ENCODE data around the gene LPP. TPM values are rescaled to one million over a fixed set of nuclear protein-coding genes. Genes with fewer than 3 reads are reported as not detected.

LPP gene
- total RNA-seq, 4 donors from 2014 or later = 109 to 170 (median 132) TPM

DNA sequence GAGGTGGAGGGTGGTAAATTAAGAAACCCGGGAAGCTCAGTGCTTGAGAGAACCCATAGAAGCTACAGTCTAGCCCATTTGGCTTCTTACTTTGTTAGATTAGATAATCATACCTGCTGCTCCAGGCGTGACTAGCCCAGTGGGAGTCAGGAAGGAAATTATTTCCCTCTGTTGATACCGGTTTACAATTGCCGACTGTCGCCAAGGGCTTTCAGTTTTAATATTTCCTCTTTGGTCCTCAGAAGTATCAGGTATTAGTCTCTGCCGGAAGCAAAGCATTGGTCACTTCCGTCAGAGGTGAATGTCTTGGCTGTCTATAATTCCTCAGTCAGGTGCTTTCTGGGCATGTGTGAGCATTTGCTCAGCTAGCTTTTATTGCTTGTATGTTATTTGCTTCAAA is 75.2 kb downstream of the LPP start:
- no peak for TF ChIP-seq CTCF (IDR thresholded peaks at IDR 0.05)
- no peak for TF ChIP-seq POLR2A (IDR thresholded peaks at IDR 0.05)
- no peaks in the 10 kb centered on the region for H3K36me3 ChIP-seq
- no peak for DNase-seq
- no peak overlapping the region for H3K4me3 ChIP-seq
- H3K9me3 ChIP-seq = no peaks in the 10 kb centered on the region
- no peaks in the 10 kb centered on the region for H3K27me3 ChIP-seq
- H3K4me1 ChIP-seq = peaks cover 0 to 5% (median 0%) of the 10 kb centered on the region in 4 donors
- peak overlapping the region in 2 of 4 donors; percentile 25 to 60 for H3K27ac ChIP-seq

DNA sequence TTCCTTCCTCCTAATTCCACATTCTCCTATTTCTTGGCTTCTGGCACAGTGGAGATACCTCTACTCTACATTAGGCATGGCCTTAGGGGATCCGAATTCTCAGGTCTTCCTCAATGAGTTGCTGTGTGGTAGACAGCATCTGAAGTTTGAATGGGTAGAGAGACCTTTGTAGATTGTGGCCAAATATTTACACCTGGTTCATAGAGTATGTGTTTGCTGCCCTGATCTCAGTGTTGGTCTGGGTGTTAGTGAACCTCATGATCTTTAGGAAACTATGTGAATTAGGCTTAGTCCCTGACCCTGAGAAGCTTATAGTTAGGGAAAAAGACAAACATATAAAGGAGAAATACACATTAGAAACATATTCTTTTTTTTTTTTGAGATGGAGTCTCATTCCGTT is 75.8 kb downstream of the LPP start:
- H3K36me3 ChIP-seq = no peaks in the 10 kb centered on the region
- no peak for DNase-seq
- H3K4me1 ChIP-seq = peaks cover 0 to 9% (median 0%) of the 10 kb centered on the region in 4 donors
- peak overlapping the region in 2 of 4 donors; percentile 25 to 60 for H3K27ac ChIP-seq
- H3K27me3 ChIP-seq = no peaks in the 10 kb centered on the region
- TF ChIP-seq CTCF (IDR thresholded peaks at IDR 0.05) = no peak
- TF ChIP-seq POLR2A (IDR thresholded peaks at IDR 0.05) = no peak
- H3K9me3 ChIP-seq = no peaks in the 10 kb centered on the region
- no peak overlapping the region for H3K4me3 ChIP-seq

- H3K27me3 ChIP-seq = no peaks in the 10 kb centered on the region
- no peak overlapping the region for H3K4me3 ChIP-seq
- TF ChIP-seq CTCF (IDR thresholded peaks at IDR 0.05) = no peak
- TF ChIP-seq POLR2A (IDR thresholded peaks at IDR 0.05) = no peak
- H3K4me1 ChIP-seq = peaks cover 0 to 9% (median 0%) of the 10 kb centered on the region in 4 donors
- H3K36me3 ChIP-seq = no peaks in the 10 kb centered on the region
- no peak for DNase-seq
- H3K27ac ChIP-seq = peak overlapping the region in 1 of 4 donors; percentile 60
- H3K9me3 ChIP-seq = no peaks in the 10 kb centered on the region
Measured at GRCh38 chr3:188230962-188231361, 77.0 kb downstream of the LPP start.

DNA sequence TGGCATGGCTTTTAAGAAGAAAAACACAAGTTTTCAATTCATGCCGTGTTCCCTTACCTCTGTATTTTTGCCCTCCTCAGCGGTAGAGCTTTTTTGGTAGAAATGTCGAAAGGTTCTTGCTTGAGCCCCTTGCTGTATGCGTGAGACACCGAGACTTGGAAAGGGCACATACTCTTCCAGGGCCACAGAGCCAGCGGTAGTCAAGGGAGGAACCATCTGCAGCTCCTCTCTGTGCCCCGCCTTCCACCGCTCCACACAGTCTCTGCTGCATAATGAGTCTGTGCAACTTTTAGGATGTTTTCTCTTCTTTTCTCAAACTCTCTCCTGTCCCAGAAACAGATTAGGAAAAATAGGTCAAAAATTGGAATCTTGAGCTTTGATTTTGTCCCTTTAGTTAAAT is 77.5 kb downstream of the LPP start:
- Histone ChIP-seq H3K4me3 (no peak overlapping the region), H3K27ac (peak overlapping the region in 1 of 4 donors; percentile 60), H3K27me3 (no peaks in the 10 kb centered on the region), H3K4me1 (peaks cover 0 to 9% (median 0%) of the 10 kb centered on the region in 4 donors), H3K36me3 (no peaks in the 10 kb centered on the region), H3K9me3 (no peaks in the 10 kb centered on the region)
- TF ChIP-seq CTCF (IDR thresholded peaks at IDR 0.05) (no peak), POLR2A (IDR thresholded peaks at IDR 0.05) (no peak)
- DNase-seq = no peak

DNA sequence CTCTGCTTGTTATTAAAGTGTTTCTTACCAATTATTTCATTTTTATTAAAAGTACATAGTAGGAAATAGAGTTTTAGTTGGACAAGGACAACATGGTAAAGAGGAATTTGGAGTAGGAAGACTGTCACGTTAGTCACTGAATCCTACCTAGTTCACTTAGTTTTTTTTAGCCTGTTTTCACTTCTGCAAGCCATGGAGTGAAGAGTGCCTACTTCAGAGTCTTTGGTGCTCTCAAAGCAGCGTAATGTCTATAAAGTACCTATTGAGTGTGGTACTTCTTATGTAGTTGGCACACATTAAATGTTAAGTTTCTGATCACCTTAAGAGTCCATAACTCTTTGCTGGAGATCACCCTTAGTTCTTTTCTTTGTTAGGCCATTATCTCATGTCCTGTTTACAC is 78.7 kb downstream of the LPP start:
- Histone ChIP-seq H3K9me3 (no peaks in the 10 kb centered on the region), H3K4me3 (no peak overlapping the region), H3K27ac (peak overlapping the region in 1 of 4 donors; percentile 60), H3K27me3 (no peaks in the 10 kb centered on the region), H3K4me1 (peaks cover 0 to 9% (median 0%) of the 10 kb centered on the region in 4 donors), H3K36me3 (no peaks in the 10 kb centered on the region)
- DNase-seq = no peak
- TF ChIP-seq CTCF (IDR thresholded peaks at IDR 0.05) (no peak), POLR2A (IDR thresholded peaks at IDR 0.05) (no peak)

- DNase-seq = no peak
- Histone ChIP-seq H3K27ac (peak overlapping the region in 1 of 4 donors; percentile 60), H3K4me1 (peaks cover 0 to 9% (median 0%) of the 10 kb centered on the region in 4 donors), H3K4me3 (no peak overlapping the region), H3K9me3 (no peaks in the 10 kb centered on the region), H3K27me3 (no peaks in the 10 kb centered on the region), H3K36me3 (no peaks in the 10 kb centered on the region)
- TF ChIP-seq CTCF (IDR thresholded peaks at IDR 0.05) (no peak), POLR2A (IDR thresholded peaks at IDR 0.05) (no peak)
Measured at GRCh38 chr3:188233320-188233719, 79.4 kb downstream of the LPP start.

Data from Peyer's patch (tissue), 4 donors.